Esophagus (tissue), 2 donors: ENCODE results near the gene TPH2. TPM values are rescaled to one million over a fixed set of nuclear protein-coding genes. Genes with fewer than 3 reads are reported as not detected.

Experiments used
- H3K27ac ChIP-seq, 2 donors: one replicate each; pipeline ENCODE4 v1.5.1; 2013; ENCODE audit warnings: low read depth in 2 of 2, mild to moderate bottlenecking in 2 of 2, inconsistent platforms in 1 of 2, low read length in 1 of 2, moderate library complexity in 1 of 2
- H3K27me3 ChIP-seq, 2 donors: one replicate each; pipeline ENCODE4 v1.6.1; 2013; ENCODE audit warnings: low read length in 2 of 2, control low read depth in 1 of 2, mild to moderate bottlenecking in 1 of 2; ENCODE audit not compliant: insufficient read depth in 2 of 2, control insufficient read depth in 1 of 2
- H3K36me3 ChIP-seq, 2 donors: one replicate each; pipeline ENCODE4 v1.6.1; 2013; ENCODE audit warnings: low read length in 1 of 2; ENCODE audit not compliant: control insufficient read depth in 2 of 2, insufficient read depth in 2 of 2
- H3K4me1 ChIP-seq, 2 donors: one replicate each; pipeline ENCODE4 v1.6.1; 2013; ENCODE audit warnings: low read length in 1 of 2; ENCODE audit not compliant: control insufficient read depth in 2 of 2, insufficient read depth in 2 of 2
- H3K4me3 ChIP-seq, 2 donors: one replicate each; pipeline ENCODE4 v1.5.1; 2013; ENCODE audit warnings: low read length in 2 of 2, mild to moderate bottlenecking in 2 of 2, low read depth in 1 of 2, moderate library complexity in 1 of 2
- H3K9me3 ChIP-seq, 2 donors: one replicate each; pipeline ENCODE4 v1.6.1; 2013; ENCODE audit warnings: mild to moderate bottlenecking in 2 of 2, low read depth in 1 of 2, low read length in 1 of 2, moderate library complexity in 1 of 2; ENCODE audit not compliant: control insufficient read depth in 2 of 2, insufficient read depth in 1 of 2
- WGBS, 2 donors: extraction: QIAGEN DNeasy Blood & Tissue Kit; methylation state at CpG; one replicate each; pipeline ENCODE4 v1.1.7; 2013; 5-methylcytosine and 5-hydroxymethylcytosine counted together
- polyA plus RNA-seq, 2 donors: library from polyadenylated mRNA; stranded (reverse); fragments of 200-250 nt; gene quantifications; one replicate each; pipeline ENCODE4 v1.2.3, GENCODE V29; 2013
- donor health status: healthy with polysubstance abuse.
- donor health status: Bipolar disorder and iron deficiency.

Gene TPH2
- not detected for polyA plus RNA-seq

DNA sequence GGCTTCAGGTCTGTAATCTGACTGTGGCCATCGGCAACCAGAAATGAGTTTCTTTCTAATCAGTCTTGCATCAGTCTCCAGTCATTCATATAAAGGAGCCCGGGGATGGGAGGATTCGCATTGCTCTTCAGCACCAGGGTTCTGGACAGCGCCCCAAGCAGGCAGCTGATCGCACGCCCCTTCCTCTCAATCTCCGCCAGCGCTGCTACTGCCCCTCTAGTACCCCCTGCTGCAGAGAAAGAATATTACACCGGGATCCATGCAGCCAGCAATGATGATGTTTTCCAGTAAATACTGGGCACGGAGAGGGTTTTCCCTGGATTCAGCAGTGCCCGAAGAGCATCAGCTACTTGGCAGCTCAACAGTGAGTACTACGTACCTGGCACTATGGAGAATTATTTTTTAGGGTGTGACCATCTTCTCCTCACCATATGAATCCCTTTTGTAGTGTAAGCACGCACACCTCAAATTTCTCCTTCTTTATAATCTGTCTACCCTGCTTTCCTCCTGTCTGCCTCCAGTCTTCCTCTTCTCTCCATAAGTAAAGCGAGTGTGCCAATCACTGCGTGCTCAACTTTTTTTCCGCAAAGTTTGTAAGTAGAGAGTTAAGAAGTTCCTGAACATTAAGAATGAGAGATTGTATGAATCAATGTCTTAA lies at the start of gene TPH2:
TSS of gene TPH2 (plus strand) at position 118 of the 658 bp plus-strand sequence. CDS start at position 260, 142 bp downstream.
- H3K27me3 ChIP-seq, result peaks cover 0 to 2% of the 10 kb centered on the region in 2 donors
- WGBS, 2 donors, result 19 to 20% methylated on average over 16 of the region's 16 CpGs
- H3K4me3 ChIP-seq, result no peak within 1 kb of the TSS
- no peaks in the 10 kb centered on the region for H3K9me3 ChIP-seq
- H3K27ac ChIP-seq, result no peak within 1 kb of the TSS
- no peaks in the 10 kb centered on the region for H3K4me1 ChIP-seq
- no peaks in the 10 kb centered on the region for H3K36me3 ChIP-seq

GRCh38 chr12:71890475-71890874 lies 48.2 kb upstream of the TPH2 start:
- no peak overlapping the region for H3K4me3 ChIP-seq
- 95 to 97% methylated on average over 3 of the region's 3 CpGs for WGBS, 2 donors
- no peaks in the 10 kb centered on the region for H3K36me3 ChIP-seq
- H3K27me3 ChIP-seq, result no peaks in the 10 kb centered on the region
- no peaks in the 10 kb centered on the region for H3K4me1 ChIP-seq
- H3K27ac ChIP-seq, result no peak overlapping the region
- no peaks in the 10 kb centered on the region for H3K9me3 ChIP-seq

GRCh38 chr12:71892059-71892458 lies 46.6 kb upstream of the TPH2 start:
- no peak overlapping the region for H3K4me3 ChIP-seq
- 77 to 82% methylated on average over 1 of the region's 1 CpG for WGBS, 2 donors
- no peaks in the 10 kb centered on the region for H3K27me3 ChIP-seq
- H3K36me3 ChIP-seq, result no peaks in the 10 kb centered on the region
- no peaks in the 10 kb centered on the region for H3K9me3 ChIP-seq
- H3K4me1 ChIP-seq, result no peaks in the 10 kb centered on the region
- H3K27ac ChIP-seq, result no peak overlapping the region

GRCh38 chr12:71896205-71896882 lies 42.3 kb upstream of the TPH2 start:
- no peaks in the 10 kb centered on the region for H3K27me3 ChIP-seq
- WGBS, 2 donors, result 85 to 94% methylated on average over 3 of the region's 3 CpGs
- H3K4me3 ChIP-seq, result no peak overlapping the region
- H3K9me3 ChIP-seq, result no peaks in the 10 kb centered on the region
- H3K4me1 ChIP-seq, result no peaks in the 10 kb centered on the region
- no peaks in the 10 kb centered on the region for H3K36me3 ChIP-seq
- no peak overlapping the region for H3K27ac ChIP-seq

DNA sequence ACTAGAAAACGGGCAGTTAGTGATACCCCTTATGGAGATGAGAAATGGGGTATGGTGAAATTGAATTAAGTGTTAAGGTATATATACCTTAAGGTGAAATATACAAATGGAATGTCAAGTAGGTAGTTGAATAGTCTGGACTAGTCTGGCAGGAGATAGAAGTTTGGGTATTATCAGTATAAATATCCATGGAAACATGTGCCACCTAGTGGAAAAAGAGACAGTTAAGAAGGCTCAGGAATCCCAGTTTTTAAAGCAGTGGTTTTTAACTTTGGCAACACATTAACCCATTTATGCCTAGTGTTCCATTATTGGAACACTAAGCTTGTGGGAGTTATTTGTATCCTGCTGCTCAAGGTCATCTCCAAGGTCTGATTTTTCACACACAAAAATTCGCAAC lies 38.6 kb upstream of the TPH2 start:
- Histone ChIP-seq H3K4me3 (no peak overlapping the region), H3K27ac (no peak overlapping the region), H3K4me1 (no peaks in the 10 kb centered on the region), H3K36me3 (no peaks in the 10 kb centered on the region), H3K27me3 (no peaks in the 10 kb centered on the region), H3K9me3 (no peaks in the 10 kb centered on the region)
- WGBS, 2 donors, result 94 to 95% methylated on average over 2 of the region's 2 CpGs

- 52 to 67% methylated on average over 1 of the region's 1 CpG for WGBS, 2 donors
- Histone ChIP-seq H3K4me1 (no peaks in the 10 kb centered on the region), H3K4me3 (no peak overlapping the region), H3K36me3 (peaks cover 0 to 4% of the 10 kb centered on the region in 2 donors), H3K27me3 (no peaks in the 10 kb centered on the region), H3K9me3 (no peaks in the 10 kb centered on the region), H3K27ac (no peak overlapping the region)
Measured at GRCh38 chr12:71904629-71905028, 34.0 kb upstream of the TPH2 start.

- 53 to 60% methylated on average over 4 of the region's 4 CpGs for WGBS, 2 donors
- no peaks in the 10 kb centered on the region for H3K27me3 ChIP-seq
- H3K36me3 ChIP-seq, result no peaks in the 10 kb centered on the region
- H3K27ac ChIP-seq, result no peak overlapping the region
- H3K4me1 ChIP-seq, result no peaks in the 10 kb centered on the region
- H3K9me3 ChIP-seq, result no peaks in the 10 kb centered on the region
- H3K4me3 ChIP-seq, result no peak overlapping the region
Measured at GRCh38 chr12:71935594-71935993, 3.1 kb upstream of the TPH2 start.

DNA sequence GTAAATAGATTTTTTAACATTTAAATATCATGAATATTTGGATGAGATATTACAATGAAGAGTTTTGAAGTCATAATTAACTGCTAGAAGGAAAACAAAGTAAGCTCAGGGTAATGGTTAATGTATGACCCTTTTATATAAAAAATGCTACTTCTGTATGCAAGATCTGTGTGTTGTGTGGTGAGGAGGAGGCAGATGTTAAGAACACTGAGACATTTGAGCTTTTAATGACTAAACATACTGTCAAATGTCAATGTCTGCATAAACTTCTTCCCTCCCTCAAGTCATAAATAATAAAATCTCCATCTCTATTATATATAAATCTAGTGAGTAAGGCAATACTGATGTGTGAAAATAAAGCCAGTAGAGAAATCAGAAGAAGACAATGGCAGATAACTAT lies 1.4 kb downstream of the TPH2 start:
- H3K27me3 ChIP-seq, result peaks cover 0 to 2% of the 10 kb centered on the region in 2 donors
- no peaks in the 10 kb centered on the region for H3K9me3 ChIP-seq
- H3K4me3 ChIP-seq, result no peak overlapping the region
- no peak overlapping the region for H3K27ac ChIP-seq
- no peaks in the 10 kb centered on the region for H3K4me1 ChIP-seq
- H3K36me3 ChIP-seq, result no peaks in the 10 kb centered on the region

DNA sequence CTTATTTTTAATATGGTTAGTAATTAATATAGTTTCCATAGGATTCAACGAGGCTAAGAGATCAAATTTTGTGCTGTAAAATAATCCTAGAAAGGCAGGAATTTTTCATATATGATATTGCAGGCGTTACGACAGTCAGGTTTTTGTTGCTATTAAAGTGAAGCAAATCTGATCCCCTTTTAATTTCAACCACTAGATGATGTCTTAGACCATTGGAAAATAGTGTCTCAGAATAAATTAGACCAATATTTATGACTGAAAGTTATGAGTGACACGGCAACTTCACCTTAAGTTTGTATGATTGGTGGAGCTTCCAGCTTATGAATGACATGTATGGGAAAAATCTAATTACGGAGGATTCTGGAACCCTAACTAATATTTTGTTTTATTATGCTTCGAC lies 2.5 kb downstream of the TPH2 start:
- H3K27ac ChIP-seq, result no peak overlapping the region
- H3K27me3 ChIP-seq, result peaks cover 0 to 2% of the 10 kb centered on the region in 2 donors
- H3K4me3 ChIP-seq, result no peak overlapping the region
- no peaks in the 10 kb centered on the region for H3K36me3 ChIP-seq
- WGBS, 2 donors, result 78 to 80% methylated on average over 6 of the region's 6 CpGs
- H3K4me1 ChIP-seq, result no peaks in the 10 kb centered on the region
- no peaks in the 10 kb centered on the region for H3K9me3 ChIP-seq

DNA sequence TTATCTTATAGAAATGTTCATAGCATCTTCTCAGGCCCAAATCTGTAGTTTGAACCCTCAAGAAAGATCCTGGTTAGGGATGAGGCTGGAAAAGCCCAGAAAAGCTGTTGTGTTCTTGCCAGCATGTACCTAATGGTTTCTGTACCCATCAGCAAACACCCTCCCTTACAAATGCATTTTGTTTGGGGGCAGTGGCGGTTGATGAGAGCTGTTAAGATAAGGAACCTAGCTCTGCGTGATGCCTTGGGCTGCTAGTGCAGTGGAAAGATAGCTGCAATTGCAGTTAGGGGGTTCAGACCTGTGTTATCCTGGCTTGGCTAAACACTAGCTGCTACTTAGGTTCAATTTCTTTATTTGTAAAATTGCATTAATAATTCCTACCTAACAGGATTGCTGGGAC lies 3.6 kb downstream of the TPH2 start:
- 50 to 57% methylated on average over 2 of the region's 2 CpGs for WGBS, 2 donors
- Histone ChIP-seq H3K9me3 (no peaks in the 10 kb centered on the region), H3K36me3 (no peaks in the 10 kb centered on the region), H3K4me1 (no peaks in the 10 kb centered on the region), H3K27ac (no peak overlapping the region), H3K27me3 (peaks cover 2 to 3% of the 10 kb centered on the region in 2 donors), H3K4me3 (no peak overlapping the region)
